ENCODE results near the gene CHAF1A.

The CHAF1A gene

GRCh38 chr19:4365791-4366665 lies 36.4 kb upstream of the CHAF1A start:
- H3K36me3 Mint-ChIP-seq (ENCODE audit: low read depth), result peaks cover 7% of the 10 kb centered on the region
- no peak for TF ChIP-seq CTCF (IDR thresholded peaks at IDR 0.05; ENCODE audit: unreplicated experiment in 3 of 3)
- no peaks in the 10 kb centered on the region for H3K27me3 Mint-ChIP-seq (ENCODE audit: low read depth)
- no peak overlapping the region for H3K27ac Mint-ChIP-seq
- H3K9me3 Mint-ChIP-seq, result no peaks in the 10 kb centered on the region
- H3K4me3 Mint-ChIP-seq, result no peak overlapping the region
- peaks cover 29% of the 10 kb centered on the region for H3K4me1 Mint-ChIP-seq

GRCh38 chr19:4366666-4367335 lies 35.6 kb upstream of the CHAF1A start:
- Mint-ChIP-seq H3K27me3 (ENCODE audit: low read depth) (no peaks in the 10 kb centered on the region), H3K9me3 (no peaks in the 10 kb centered on the region), H3K27ac (peak overlapping the region in 1 of 3 experiments; percentile 11), H3K4me3 (no peak overlapping the region), H3K4me1 (peaks cover 37% of the 10 kb centered on the region), H3K36me3 (ENCODE audit: low read depth) (peaks cover 7% of the 10 kb centered on the region)
- TF ChIP-seq CTCF (IDR thresholded peaks at IDR 0.05; ENCODE audit: unreplicated experiment in 3 of 3), result no peak

GRCh38 chr19:4367336-4367723 lies 35.1 kb upstream of the CHAF1A start:
- TF ChIP-seq CTCF (IDR thresholded peaks at IDR 0.05; ENCODE audit: unreplicated experiment in 3 of 3), result no peak
- peaks cover 3% of the 10 kb centered on the region for H3K36me3 Mint-ChIP-seq (ENCODE audit: low read depth)
- H3K4me3 Mint-ChIP-seq, result no peak overlapping the region
- H3K27ac Mint-ChIP-seq, result peak overlapping the region in 1 of 3 experiments; percentile 11
- peaks cover 41% of the 10 kb centered on the region for H3K4me1 Mint-ChIP-seq
- no peaks in the 10 kb centered on the region for H3K27me3 Mint-ChIP-seq (ENCODE audit: low read depth)
- H3K9me3 Mint-ChIP-seq, result no peaks in the 10 kb centered on the region

GRCh38 chr19:4367781-4368127 lies 34.7 kb upstream of the CHAF1A start:
- Mint-ChIP-seq H3K36me3 (ENCODE audit: low read depth) (peaks cover 3% of the 10 kb centered on the region), H3K27ac (peak overlapping the region in 2 of 3 experiments; percentile 71 to 82), H3K4me3 (peak overlapping the region in 1 of 3 experiments; percentile 21), H3K9me3 (no peaks in the 10 kb centered on the region), H3K4me1 (peaks cover 45% of the 10 kb centered on the region), H3K27me3 (ENCODE audit: low read depth) (no peaks in the 10 kb centered on the region)
- no peak for TF ChIP-seq CTCF (IDR thresholded peaks at IDR 0.05; ENCODE audit: unreplicated experiment in 3 of 3)

GRCh38 chr19:4368128-4368820 lies 34.2 kb upstream of the CHAF1A start:
- Mint-ChIP-seq H3K36me3 (ENCODE audit: low read depth) (peaks cover 3% of the 10 kb centered on the region), H3K9me3 (no peaks in the 10 kb centered on the region), H3K4me3 (peak overlapping the region in 2 of 3 experiments; percentile 13 to 45), H3K27me3 (ENCODE audit: low read depth) (no peaks in the 10 kb centered on the region), H3K4me1 (peaks cover 45% of the 10 kb centered on the region), H3K27ac (peak overlapping the region; percentile 71 to 82 (median 81))
- no peak for TF ChIP-seq CTCF (IDR thresholded peaks at IDR 0.05; ENCODE audit: unreplicated experiment in 3 of 3)

All from nephron (organoid).